Measurements from ENCODE around the gene ZNF197.
A peak's percentile ranks its signal among the peaks of the same experiment; 100 is the strongest.
"Not testable (repeated sequence)": the region's sequence is repeated elsewhere in the genome, so short reads cannot be mapped to it uniquely, and the experiment has no call there.

Gene ZNF197

DNA sequence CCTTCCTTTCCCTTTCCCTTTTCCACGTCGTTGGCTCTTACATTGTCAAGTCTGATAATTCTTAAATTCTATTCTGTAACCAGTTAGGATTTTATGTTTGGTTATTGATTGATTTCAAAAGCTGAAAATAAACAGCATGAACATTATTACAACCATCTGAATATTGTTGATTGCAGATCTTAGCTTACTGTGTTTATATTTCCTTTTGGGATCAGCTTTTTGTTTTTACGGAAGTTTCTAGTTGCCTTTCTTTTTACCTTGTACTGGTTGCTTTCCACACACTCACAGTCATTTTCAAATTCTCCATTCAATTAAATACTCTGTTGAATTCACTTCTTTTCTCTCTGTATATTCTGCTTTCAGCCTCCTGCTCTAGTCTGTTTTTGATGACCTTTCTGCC is 40.3 kb downstream of the ZNF197 start:
- no peak for DNase-seq

- DNase-seq: no peak
Observed at GRCh38 chr3:44666346-44666745, 41.5 kb downstream of the ZNF197 start.

- no peak for DNase-seq
Observed at GRCh38 chr3:44669760-44670159, 44.9 kb downstream of the ZNF197 start.

GRCh38 chr3:44673466-44673865 is 48.6 kb downstream of the ZNF197 start:
- DNase-seq: not testable (repeated sequence)

DNA sequence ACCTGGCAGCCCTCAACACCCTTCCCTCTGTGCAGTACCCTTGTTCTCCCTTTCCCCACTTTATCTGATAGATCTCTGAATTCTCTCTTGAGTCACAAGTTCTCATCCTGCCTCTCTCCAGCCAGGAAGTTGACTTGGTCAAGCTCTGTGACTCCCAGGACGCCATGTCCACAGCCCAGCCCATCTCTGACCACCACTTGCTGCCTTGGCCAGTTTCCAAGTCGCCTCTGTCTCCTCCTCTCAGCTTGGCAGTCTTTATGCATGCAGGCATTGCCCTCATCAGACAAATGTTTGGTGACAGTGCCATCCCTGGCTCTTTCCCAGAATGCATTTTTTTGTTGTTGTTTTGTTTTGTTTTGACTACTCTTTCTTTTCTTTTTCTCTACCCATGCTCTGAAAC is 49.4 kb downstream of the ZNF197 start:
- DNase-seq: no peak

DNA sequence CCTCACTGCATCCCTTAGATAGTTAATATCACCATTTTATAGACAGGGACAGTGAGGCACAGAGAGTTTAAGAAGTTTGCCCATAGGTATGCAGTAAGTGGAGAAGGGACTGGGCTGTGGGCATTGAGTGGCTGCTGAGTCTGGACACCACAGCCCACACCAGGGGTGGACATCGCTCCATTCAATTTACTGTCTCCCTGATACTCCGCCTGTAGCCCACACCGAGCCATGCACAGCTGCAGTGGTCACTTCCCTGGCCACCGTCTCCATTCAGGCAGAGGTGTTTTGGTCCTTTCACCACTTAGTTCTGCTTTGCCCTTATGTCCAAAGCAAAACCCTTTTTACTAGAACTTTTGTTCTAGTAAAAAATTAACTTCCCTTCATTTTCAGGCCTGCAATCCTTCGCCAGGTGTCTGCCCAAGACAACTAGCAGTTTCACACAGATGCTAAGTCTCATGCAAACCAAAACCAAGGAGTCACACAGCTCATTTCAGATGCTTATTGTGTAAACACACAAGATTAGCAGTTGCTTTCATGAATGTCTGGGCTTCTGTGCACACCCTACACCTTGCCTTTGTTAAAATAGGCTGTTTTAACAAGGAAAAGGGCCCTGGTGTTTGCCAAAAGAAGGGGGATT is 53.8 kb downstream of the ZNF197 start:
- DNase-seq: no peak

- peak; percentile 0 for DNase-seq
Observed at GRCh38 chr3:44680921-44681455, 56.2 kb downstream of the ZNF197 start.

DNA sequence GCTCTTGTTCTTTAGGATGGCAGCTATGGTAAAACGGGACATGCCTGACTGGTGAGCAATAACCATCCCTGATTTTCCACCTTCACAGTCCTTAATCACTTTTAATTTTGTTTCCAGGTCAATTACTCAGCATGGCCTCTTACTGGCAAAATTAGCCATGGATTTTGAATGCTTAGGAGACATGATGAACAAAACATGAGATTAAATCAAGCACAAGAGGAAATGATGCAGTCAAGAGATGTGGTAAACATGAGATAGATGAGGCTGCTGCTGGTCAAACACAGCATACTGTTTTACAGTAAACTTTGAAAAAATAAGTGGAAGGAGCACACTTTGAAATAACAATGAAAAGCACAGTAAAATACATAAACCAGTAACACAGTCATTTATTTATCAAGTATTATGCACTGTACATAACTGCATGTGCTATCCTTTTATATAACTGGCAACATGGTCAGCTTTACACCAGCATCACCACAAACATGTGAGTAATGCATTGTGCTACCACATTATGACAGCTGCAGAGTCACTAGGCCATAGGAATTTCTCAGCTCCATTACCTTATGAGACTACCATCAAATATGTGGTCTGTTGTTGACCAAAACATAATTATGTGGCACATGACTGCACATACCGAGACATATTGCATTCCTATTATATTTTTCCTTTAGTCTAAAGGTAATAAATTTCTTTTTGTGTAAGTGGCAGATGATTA is 57.5 kb downstream of the ZNF197 start:
- no peak for DNase-seq

DNA sequence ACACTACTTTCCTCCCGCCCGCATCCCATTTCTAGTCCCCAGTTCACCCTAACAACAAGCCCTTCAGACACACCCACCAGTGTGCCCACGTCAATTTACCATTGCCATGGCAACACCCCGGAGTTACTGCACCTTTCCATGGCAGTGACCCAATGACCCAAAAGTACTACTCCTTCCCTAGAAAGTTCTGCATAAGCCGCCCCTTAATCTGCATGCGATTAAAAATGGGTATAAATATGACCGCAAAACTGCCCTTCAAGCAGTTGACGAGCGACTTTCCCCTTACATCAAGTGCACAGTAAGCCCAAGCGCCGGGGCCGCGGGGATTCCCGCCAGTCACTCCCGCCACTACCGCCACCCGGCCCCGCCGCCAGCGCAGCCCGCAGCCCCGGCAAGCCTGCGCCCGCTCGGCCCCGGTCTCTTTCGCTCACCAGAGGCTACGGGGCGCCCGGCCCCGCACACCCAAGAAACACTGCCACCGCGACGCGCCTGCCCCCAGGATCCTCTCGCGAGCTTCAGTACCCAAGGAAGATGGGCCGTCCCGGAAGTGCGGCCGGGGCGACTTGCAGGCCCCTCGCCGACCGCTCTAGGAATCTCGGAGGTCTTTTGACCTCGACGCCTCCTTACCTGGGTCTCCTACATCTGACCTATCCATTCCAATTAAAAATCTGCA is 60.4 kb downstream of the ZNF197 start:
- DNase-seq: peak; percentile 88

DNA sequence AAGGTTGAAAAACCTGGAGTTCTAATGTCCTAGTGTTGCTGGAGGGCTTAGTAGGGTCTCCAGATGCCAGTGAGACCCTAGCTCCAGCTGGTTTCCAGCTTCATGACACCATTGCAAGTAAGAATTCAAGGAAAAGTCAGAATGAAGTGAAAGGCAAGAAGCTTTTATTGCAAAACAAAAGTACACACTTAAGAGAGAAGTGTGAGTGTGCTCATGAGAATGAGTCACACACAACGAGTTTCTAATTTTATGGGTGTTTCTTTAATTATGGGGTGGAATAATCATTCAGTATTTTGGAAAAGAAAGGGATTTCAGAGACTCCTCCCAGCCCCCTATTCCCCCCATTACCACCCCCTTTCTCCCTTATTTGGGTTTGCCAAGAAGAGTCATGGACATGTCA is 63.1 kb downstream of the ZNF197 start:
- no peak for DNase-seq
